GM19324 (cell line): ENCODE measurements around the gene TUBA8.
"Not testable (repeated sequence)": the region's sequence is repeated elsewhere in the genome, so short reads cannot be mapped to it uniquely, and the experiment has no call there.

ENCODE experiments used
- ATAC-seq: cut with Tn5 transposase; IDR thresholded peaks from one replicate; pipeline ENCODE4 v1.9.1; 2021; ENCODE audit warnings: mild to moderate bottlenecking, moderate library complexity; ENCODE audit not compliant: unreplicated experiment, low FRiP score

TUBA8 gene

DNA sequence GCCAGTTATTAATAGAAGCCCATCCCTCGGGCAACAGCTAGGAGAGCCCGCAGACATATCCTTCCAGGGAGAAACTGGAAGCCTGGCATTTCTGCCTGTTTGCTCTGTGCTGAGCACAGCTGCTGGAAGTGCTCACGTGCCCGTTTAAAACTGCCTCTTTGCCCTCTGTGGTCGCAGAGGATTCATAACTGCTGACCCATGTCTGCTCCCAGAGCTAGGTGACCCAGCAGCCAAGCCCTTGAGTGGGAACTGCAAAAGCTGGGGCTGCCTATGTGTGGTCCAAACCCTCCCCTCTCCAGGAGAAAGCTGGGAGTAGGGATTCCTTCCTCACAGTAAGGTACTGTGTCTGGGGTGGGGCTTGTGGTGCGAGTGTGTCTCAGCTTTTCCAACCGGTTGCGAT, 54.0 kb downstream of the TUBA8 start:
- ATAC-seq = not testable (repeated sequence)

DNA sequence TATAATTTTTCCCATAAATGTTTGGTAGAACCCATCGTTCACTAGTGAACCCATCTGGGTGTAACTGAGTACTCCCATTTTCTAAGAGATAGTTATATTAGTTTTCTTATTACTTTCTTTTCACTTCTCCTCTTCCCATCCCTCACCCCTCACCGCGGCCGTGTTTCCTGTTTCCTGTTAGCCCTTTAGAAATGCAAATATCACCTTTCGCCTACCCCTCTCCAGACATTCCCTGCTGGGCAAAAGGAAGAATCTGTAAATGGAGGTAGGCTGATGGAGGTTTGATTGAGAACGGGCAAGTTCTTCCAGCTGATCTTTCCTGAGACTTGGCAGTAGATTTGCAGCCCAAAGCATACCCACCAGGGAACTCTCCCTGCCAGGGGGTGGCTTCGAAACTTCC, 54.7 kb downstream of the TUBA8 start:
- ATAC-seq = not testable (repeated sequence)

DNA sequence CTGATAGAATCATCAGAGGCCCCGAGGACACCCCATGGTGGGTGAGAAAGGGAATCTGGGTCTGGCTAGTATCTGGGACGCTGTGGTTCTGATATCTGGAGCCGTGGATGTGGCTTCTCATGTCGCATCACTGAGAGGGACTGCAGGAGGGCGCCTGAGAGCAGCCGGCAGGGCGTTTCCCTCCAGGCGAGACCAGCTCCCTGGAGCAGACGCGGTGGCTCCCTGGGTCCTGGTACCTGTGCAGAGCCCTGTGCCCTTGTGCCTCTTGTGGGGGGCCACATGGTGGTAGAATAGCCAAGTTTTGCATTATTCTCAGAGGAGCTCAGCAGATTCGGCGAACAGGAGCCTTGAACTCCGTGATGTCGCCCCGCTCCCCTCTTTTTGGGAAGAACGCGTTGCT, 59.7 kb downstream of the TUBA8 start:
- not testable (repeated sequence) for ATAC-seq

DNA sequence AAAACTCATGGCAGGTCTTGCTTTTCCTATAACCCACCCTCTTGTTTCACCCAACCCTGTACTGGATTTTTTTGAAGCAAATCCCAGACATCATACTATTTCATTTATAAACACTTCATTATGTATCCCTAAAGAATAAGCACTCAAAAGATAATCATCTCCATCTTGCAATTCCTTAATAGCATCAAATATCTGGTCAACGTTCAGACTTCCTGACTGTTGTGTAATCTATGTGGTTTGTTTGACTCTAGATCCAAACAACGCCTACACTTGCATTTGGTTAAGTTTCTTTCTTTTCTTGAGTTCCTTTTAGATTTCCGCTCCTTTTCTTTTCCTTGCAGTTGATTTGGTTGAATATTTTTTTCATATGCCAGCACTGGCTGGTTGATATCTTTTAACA, 61.6 kb downstream of the TUBA8 start:
- ATAC-seq = not testable (repeated sequence)

DNA sequence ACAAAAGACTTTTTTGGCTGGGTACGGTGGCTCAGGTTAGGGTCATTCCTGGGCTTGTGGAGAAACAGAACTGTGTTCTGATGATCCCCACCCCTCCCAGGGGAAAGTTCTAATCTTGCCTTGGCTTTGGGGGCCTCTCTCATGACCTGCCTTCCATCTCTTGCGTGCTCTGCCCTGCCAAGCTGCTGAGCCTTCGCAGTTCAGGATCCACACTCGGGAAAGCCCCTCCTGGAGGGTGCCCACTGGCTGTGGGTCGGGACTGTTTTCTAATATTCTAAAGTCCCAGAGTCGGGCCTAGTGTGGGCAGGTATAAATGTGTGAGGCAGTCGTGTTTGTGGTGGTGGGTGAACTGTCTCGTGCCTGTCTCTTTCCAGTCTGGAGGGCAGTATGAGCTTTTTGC, 62.2 kb downstream of the TUBA8 start:
- ATAC-seq = not testable (repeated sequence)

DNA sequence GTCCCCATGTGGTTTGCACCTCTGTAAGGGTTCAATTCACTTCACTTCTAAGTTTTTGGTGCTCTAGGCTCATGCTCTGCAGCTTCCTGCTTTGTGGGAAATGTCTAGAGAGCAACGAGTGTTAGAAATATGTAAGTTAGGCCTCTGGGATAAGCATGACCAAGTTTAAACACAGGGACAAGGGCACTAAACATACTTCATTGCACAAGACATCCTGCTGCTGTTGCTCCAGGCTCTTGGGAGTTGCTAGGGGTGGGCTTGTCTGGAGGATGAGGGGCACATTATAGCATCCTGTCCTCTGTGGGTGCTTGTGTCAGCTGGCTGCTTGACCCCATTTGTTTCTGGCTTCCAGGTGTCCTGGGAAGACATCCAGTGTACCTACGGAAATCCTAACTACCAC, 62.8 kb downstream of the TUBA8 start:
- ATAC-seq = not testable (repeated sequence)
